G401 (cell line): ENCODE results near the gene IPO13. TPM values are rescaled to one million over a fixed set of nuclear protein-coding genes. Genes with fewer than 3 reads are reported as not detected.
A peak's percentile ranks its signal among the peaks of the same experiment; 100 is the strongest.

Source experiments
- DNase-seq: peaks from one replicate; pipeline ENCODE4 v3.0.0-alpha.2; 2015; ENCODE audit warnings: low spot score
- in situ Hi-C: cut with HindIII; loops from 2 replicates; pipeline ENCODE4 v1.10.0; 2016; ENCODE audit warnings: low sequenced_read_pairs, mixed read lengths
- total RNA-seq: library from RNA; depleted of rRNA; stranded (reverse); fragments of >200 nt; shearing (Covaris generic); gene quantifications from 2 replicates; pipeline ENCODE4 v1.2.3, GENCODE V29; 2014

IPO13 gene
- total RNA-seq, 1 experiment from 2014 or later: 15.9 TPM

DNA sequence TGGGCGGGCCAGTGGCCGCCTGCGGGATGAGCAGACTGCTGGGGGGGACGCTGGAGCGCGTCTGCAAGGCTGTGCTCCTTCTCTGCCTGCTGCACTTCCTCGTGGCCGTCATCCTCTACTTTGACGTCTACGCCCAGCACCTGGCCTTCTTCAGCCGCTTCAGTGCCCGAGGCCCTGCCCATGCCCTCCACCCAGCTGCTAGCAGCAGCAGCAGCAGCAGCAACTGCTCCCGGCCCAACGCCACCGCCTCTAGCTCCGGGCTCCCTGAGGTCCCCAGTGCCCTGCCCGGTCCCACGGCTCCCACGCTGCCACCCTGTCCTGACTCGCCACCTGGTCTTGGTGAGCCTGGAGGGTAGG lies 34.4 kb downstream of the IPO13 start:
- in situ Hi-C loops: no loop called here
- DNase-seq: no peak

DNA sequence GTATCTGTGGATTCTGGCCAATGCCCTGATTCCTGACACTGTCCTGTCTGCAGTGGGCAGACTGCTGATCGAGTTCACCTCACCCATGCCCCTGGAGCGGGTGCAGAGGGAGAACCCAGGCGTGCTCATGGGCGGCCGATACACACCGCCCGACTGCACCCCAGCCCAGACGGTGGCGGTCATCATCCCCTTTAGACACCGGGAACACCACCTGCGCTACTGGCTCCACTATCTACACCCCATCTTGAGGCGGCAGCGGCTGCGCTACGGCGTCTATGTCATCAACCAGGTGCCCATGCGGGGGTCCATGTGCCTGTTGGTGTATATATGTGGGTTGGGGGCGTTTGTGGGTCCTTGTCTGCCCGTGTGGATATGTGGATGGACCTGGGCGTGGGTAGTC lies 34.9 kb downstream of the IPO13 start:
- DNase-seq: no peak
- in situ Hi-C loops: no loop called here

DNA sequence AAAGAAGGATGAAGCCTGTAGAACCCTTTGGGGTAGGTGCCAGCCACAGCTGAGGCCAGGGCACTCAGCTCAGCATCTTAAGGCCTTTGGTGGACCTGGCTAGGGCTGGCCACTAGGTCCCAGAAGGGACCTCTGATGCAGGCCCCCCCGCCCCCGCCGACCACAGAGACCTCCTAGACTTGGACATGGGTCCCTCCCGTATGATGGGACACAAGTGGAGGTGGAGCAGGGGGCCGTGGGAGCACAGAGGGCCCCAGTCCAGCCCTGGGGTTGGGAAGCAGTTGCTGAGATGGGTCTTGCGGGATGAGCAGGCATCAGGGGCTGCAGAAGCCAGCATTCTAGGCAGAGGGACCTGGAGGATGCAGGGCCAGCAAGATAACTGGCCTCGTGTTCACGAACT lies 35.5 kb downstream of the IPO13 start:
- in situ Hi-C loops: no loop called here
- DNase-seq: no peak

DNA sequence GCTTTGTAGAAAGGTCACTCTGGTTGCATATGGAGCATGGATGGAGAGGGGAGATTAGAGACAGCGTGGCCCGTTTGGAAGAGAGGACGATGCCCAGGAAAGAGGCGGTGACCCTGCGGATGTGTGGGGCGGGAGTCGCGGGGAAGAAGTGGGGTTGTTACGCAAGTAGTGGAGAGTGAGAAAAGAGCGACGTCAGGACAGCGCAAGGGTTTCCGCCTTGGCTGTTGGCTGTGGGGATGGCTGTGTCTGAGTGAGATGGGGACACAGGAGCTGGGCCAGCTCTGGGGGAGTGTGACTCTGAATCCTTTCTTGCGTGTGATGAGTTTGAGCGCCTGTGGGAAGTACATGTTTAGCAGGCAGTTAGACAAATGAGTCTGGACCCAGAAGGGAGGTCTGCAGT lies 36.1 kb downstream of the IPO13 start:
- no peak for DNase-seq
- in situ Hi-C loops: no loop called here

DNA sequence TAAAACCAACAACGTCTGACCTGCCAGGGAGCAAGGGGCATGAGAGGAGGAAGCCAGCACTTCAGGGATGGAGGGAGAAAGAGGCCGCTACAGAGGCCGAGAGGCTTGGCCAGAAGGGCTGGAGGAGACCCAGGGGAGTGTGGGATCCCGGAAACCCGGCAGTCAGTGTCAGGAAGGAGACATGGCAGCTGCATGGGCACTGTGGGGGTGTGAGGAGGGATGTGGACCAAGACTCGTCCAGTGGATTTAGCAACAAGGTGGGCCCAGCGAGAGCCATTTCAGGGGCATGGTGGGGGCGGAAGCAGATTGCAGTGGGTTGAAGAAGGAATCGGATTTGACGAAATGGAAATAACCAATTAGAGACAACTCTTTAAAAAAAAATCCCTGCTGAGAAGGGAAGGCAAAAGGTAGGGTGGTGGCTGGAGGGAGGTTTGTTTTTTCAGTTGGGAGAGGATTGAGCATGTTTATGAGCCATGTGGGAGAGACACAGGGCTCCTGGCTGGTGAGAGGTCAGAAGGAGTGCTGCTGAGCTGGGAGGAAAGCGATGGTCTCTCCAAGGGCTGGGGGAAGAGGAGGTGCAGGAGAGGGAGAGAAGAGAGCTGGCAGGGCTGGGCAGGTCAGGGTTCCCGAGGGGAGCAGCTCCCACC lies 36.6 kb downstream of the IPO13 start:
- DNase-seq: no peak
- in situ Hi-C loops: no loop called here

DNA sequence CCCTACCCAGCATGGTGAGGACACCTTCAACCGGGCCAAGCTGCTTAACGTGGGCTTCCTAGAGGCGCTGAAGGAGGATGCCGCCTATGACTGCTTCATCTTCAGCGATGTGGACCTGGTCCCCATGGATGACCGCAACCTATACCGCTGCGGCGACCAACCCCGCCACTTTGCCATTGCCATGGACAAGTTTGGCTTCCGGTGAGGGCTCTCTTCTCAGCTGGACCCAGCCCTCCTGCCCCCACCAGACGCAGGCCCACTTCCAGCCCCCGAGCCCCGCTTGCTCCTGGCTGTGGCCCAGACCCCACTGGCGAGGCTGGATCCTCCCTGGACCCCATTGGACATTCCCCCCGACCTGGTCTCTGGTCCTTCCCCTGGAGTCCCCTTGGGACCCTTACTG lies 38.1 kb downstream of the IPO13 start:
- in situ Hi-C loops: no loop called here
- DNase-seq: no peak

DNA sequence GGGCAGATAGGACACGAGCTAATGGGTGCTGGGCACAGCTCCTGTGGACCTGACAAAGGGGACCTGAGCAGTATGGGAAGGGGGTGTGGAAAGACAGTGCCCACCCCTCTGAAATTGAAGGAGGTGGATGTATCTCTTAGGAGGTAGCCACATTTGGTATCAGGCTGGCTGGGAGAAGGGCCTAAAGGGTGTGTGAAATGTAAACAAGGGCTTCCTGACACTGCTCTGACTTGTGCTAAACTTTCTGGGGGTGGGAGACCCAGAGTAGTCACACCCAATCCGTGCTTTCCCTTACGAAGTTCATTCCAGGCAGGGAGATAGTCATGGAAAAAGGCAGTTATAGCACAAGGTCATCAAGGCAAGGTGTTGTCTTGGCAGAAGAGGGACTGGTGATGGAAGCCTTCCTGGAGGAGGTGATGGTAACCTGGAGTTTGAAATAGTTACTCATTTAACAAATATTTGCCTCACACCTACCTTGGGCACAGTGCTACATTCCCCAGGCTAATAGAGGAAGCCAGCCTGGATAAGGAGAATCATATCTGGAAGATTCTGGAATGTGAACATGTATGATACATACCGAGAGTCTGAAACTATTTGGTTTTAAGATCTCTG lies 39.3 kb downstream of the IPO13 start:
- in situ Hi-C loops: no loop called here
- no peak for DNase-seq

DNA sequence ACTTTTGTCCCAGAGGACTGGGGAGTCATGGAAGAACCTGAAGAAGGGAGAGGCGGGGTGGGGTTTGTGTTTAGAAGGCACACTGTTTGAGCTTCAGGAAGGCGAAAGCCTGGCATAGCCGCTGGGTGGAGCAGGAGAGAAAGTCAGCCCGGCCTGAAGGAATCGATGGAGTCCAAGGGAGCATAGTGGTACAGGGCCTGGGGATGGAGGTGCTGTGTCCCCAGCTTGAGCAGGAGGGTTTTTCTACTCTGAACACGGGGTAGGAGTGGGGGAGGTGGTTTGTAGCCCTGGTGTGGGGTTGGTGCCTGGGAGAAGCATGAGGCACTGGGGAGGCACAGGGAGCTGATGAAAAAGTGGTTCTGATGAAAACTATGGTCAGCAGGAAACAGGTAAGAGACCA lies 40.0 kb downstream of the IPO13 start:
- in situ Hi-C loops: no loop called here
- DNase-seq: no peak

DNA sequence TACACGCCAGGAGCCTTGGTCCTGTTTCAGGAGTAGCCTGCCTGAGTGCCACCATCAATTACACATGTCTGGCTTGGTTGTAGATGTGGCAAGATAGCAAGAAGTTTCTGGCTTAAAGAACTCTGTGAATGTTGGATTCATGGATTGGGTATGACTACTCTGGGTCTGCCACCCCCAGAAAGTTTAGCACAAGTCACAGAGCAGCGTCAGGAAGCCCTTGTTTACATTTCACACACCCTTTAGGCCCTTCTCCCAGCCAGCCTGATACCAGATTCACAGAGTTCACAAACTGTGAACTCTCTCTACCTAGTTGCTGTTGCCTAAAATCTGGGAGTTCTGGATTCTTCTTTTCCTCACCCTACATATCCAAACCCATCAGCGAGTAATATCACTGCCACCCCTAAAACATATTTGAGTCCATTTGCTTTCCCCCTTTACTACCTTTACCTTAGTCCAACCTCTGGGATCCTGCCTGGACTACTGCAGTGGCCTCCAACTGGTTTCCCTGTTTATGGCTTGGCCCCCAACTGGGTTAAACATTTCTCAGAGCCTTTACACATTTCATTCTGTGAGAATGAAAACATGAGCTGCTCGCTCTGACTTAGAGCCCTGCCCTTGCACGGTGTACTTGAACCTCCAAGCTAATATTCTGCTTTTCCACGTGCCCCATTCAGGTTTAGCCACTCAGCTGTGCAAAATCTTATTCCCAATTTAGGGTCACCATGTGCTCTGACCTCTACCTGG lies 40.6 kb downstream of the IPO13 start:
- in situ Hi-C loops: no loop called here
- DNase-seq: no peak

DNA sequence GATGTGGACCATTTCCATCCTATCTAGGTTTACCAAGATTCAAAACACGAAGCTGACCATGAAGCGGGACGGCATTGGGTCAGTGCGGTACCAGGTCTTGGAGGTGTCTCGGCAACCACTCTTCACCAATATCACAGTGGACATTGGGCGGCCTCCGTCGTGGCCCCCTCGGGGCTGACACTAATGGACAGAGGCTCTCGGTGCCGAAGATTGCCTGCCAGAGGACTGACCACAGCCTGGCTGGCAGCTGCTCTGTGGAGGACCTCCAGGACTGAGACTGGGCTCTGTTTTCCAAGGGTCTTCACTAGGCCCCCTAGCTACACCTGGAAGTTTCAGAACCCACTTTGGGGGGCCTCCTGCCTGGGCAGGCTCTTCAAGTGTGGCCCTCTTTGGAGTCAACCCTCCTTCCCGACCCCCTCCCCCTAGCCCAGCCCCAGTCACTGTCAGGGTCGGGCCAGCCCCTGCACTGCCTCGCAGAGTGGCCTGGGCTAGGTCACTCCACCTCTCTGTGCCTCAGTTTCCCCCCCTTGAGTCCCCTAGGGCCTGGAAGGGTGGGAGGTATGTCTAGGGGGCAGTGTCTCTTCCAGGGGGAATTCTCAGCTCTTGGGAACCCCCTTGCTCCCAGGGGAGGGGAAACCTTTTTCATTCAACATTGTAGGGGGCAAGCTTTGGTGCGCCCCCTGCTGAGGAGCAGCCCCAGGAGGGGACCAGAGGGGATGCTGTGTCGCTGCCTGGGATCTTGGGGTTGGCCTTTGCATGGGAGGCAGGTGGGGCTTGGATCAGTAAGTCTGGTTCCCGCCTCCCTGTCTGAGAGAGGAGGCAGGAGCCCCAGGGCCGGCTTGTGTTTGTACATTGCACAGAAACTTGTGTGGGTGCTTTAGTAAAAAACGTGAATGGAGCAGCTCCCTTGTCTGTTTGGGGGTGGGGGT lies 43.8 kb downstream of the IPO13 start:
- in situ Hi-C loops: no loop called here
- DNase-seq: no peak

DNA sequence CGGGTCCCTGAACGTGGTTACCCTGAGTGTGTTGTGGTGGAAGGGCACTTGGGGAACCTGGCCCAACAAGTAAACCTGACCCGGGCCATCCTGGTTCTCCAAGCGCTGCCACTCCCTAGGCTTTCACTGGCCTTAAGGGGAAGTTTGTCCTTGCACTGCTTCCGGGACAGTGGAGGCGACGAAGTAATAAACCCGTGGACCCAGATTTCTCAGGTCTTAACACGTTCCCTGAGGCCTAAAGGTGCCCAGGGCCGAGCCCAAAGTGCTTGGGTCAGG lies 44.4 kb downstream of the IPO13 start:
- in situ Hi-C loops: no loop called here
- DNase-seq: no peak

DNA sequence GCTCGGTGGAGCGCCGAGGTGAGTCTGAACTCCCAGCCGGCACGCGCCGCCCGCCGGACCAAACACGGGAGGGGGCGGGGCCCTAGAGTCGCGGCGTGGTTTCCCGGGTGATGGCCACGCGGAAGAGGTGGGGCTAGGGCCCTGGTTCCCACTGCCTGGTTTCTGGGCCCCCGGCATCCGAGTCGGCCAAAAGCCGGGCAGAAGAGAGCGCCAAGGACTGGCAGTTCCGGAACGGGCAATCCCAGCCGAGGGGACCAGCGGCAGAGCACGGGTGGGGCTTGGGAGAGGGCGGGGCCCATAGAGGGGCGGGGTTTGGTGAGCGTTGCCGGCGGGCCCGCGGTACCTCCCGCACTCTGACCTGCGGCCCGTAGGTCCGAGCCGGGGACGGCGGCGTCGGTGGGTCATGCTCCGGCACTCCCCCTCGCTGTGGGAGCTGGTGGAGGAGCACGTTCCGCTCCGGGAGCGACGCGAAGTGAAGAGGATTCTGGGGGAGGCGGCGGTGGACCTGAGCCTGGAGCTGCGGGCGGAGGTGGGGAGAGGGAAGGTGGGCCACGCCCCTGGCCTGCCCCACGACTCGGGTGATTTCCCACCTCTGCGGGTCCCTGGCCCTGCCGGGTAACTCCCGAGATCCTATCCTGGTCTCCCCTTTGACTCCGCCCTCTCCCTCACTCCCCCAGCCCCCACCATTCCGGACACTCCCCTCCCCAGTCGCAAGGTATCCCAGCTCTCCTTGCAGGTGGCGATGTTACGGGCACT lies 44.9 kb downstream of the IPO13 start, which contains the start of gene CCDC24:
CCDC24 (plus strand) TSS at position 124 of the 756 bp plus-strand sequence; CDS start at position 404, 280 bp downstream.
- DNase-seq: peak; percentile 77

DNA sequence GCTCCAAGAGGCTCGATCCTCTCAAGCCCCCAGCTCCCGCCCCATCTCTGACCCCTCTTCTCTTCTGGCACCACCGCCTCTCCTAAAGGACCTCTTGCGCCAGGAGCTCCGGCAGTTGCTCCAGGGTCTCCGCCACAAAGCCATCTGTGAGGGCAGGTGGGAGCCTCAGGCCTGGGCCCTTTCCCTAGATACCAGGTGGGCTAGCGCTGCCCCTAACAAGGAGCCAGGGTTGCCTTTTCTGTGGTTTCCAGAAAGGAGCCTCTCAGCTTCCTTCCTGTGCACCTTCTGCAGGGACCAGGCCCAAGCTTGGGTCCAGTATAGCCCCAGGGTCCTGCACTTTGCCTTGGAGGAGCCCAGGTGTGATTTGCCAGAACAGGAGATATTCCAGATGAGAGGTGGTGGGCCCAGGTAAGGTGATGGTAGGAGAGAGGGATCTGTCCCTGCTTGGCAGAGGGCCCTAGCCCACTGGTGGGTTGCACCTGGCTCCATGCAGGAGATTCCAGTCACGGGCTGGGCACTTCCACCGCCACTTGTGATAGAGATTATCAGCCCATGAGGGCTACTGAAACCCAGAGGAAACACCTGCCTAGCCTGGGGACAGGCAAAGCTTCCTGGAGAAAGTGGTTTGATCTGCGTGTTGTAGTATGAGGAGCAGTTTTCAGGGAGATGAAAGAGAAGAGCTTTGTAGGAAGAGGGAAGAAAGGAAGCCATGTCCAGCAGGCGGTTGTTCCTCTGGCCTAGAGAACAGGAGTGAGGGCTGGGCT lies 45.7 kb downstream of the IPO13 start:
- in situ Hi-C loops: no loop called here

More for the DNA sequence above, 44.9 kb downstream of the IPO13 start, which contains the start of gene CCDC24:
- in situ Hi-C loops: no loop called here

DNA sequence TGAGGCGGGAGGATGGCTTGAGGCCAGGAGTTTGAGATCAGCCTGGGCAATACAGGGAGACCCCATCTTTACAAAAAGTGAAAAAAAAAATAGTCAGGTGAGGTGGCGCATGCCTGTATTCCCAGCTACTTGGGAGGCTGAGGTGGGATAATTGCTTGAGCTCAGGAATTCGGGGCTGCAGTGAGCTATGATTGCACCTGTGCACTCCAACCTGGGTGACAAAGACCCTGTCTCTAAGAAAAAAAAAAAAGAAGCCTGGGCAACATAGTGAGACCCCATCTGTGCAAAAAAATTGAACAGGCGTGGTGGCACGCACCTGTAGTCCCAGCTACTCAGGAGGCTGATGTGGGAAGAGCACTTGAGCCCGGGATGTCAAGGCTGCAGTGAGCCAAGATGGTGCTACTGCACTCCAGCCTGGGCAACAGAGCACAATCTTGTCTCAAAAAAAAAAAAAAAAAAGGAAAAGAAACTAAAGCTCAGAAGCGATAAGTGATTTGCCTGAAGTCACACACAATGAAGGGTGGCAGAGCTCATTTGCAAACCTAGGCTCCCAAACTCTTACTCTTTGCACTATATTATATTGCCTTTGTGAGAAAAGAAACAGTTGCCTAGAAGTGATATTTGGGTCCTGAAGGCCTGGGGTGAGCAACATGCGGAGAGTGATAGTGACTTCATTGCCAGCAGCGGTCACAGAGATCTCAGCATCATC lies 46.6 kb downstream of the IPO13 start:
- no peak for DNase-seq
- in situ Hi-C loops: no loop called here

More for the DNA sequence above, 45.7 kb downstream of the IPO13 start:
- DNase-seq: no peak

DNA sequence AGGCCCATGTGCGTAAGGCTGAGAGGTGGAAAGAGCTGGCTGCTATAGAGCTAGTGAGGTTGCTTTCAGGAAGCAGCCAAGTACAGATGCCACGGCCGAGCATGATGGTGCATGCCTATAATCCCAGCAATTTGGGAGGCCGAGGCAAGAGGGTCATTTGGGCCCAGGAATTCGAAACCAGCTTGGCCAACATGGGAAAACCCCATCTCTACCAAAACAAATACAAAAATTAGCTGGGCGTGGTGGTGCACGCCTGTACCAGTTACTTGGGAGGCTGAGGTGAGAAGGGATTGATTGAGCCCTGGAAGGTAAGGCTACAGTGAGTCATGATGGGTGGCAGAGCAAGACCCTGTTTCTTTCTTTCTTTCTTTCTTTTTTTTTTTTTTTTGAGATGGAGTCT lies 47.3 kb downstream of the IPO13 start:
- no peak for DNase-seq
- in situ Hi-C loops: no loop called here

DNA sequence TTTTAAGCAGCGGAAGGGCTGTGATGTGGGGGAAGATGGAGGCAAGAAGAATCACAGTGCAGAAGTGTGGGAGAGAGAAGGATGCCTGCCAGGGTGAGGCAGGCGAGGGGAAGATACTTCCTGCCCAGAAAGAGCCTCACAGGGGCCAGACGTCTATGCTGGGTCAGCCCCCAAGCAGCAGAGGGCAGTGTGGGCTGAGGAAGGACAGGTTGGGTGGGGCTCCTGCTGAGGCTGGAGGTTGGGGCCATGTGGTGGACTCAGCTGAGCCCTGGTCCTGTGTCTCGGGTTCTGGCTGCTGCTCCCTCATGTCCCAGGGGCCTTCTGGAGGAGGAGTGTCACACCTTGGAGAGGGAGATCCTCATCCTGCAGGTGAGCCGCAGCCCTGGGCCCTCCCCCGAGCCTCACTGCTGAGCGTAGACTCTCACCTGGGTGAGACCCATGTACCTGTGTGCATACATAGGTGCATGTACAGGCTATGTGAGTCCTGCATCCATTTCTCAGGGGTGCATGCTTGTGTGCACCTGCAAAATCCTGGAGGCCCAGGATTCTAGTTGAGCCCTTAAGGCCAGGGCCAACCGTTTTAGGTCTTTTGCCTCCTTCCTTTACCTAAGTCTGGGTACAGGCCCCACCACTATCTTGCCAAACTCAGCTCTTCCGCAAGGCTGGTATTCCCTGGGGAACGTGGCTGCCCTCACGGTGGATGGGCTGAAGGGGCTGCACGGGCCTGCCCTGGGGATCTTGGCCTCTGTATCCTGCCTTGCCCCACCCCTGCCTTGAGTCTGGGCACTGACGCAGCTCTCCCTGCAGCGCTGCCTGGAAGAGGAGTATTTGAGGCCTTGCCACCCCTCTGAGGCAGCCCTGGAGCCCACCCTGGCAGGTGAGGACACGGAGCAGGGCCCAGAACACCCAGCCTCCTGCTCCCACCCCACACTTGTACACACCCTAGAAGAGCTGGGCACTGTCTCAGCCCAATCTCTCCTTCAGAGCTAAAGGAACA lies 48.3 kb downstream of the IPO13 start:
- no peak for DNase-seq
- in situ Hi-C loops: no loop called here
